Type B pancreatic cell (in vitro differentiated cells): Measurements from ENCODE around the gene CHD5. TPM values are rescaled to one million over a fixed set of nuclear protein-coding genes. Genes with fewer than 3 reads are reported as not detected.
A peak's percentile ranks its signal among the peaks of the same experiment; 100 is the strongest.

ENCODE experiments used
- DNase-seq: peaks from one replicate; pipeline ENCODE4 v3.0.0; 2021; ENCODE audit warnings: mixed read lengths; ENCODE audit not compliant: unreplicated experiment; ENCODE audit errors: extremely low spot score
- H3K27ac Mint-ChIP-seq: 2 replicates; pipeline ENCODE4 v1.8.0; 2021; ENCODE audit warnings: mild to moderate bottlenecking, mixed read lengths
- H3K27me3 Mint-ChIP-seq: 2 replicates; pipeline ENCODE4 v1.8.0; 2021; ENCODE audit warnings: mixed read lengths
- H3K36me3 Mint-ChIP-seq: 2 replicates; pipeline ENCODE4 v1.8.0; 2021; ENCODE audit warnings: mixed read lengths
- H3K4me1 Mint-ChIP-seq: one replicate; pipeline ENCODE4 v1.8.0; 2021; ENCODE audit warnings: mixed read lengths; ENCODE audit not compliant: unreplicated experiment
- H3K4me3 Mint-ChIP-seq: 2 replicates; pipeline ENCODE4 v1.8.0; 2021; ENCODE audit warnings: mild to moderate bottlenecking, mixed read lengths
- H3K9me3 Mint-ChIP-seq: 2 replicates; pipeline ENCODE4 v1.8.0; 2021; ENCODE audit warnings: mixed read lengths
- CTCF ChIP-seq: fragments of 200-600 bp; sonication (generic); conservative IDR thresholded peaks from 2 replicates; pipeline ENCODE4 v1.5.0; 2021; ENCODE audit warnings: antibody characterized with exemption, mild to moderate bottlenecking
- long read RNA-seq: library from polyadenylated mRNA; unstranded; transcript quantifications from one replicate; pipeline ENCODE4 v2.0.0, GENCODE V29; 2020
- total RNA-seq: library from RNA; stranded (reverse); gene quantifications from 2 replicates; pipeline ENCODE4 v1.2.1, GENCODE V29; 2021; ENCODE audit warnings: low replicate concordance

The CHD5 gene
- total RNA-seq = 0.70 and 3.0 TPM in 2 replicates
- long read RNA-seq, partial matches to known transcripts = 0 of 1 reads
- long read RNA-seq, other reads (novel, unspliced or antisense) = 1 of 1 reads

- Mint-ChIP-seq H3K27me3 (peaks cover 38% of the 10 kb centered on the region), H3K27ac (no peak within 1 kb of the TSS), H3K4me1 (peaks cover 8% of the 10 kb centered on the region), H3K9me3 (no peaks in the 10 kb centered on the region), H3K36me3 (peaks cover 12% of the 10 kb centered on the region), H3K4me3 (peak within 1 kb of the TSS; percentile 77)
- DNase-seq = no peak
- peak; percentile 44 for TF ChIP-seq CTCF
Measured at GRCh38 chr1:6180268-6180706, at the start of gene CHD5. TSS of gene CHD5 (minus strand) at chr1:6180321. CDS start at chr1:6180023, 298 bp downstream.

DNA sequence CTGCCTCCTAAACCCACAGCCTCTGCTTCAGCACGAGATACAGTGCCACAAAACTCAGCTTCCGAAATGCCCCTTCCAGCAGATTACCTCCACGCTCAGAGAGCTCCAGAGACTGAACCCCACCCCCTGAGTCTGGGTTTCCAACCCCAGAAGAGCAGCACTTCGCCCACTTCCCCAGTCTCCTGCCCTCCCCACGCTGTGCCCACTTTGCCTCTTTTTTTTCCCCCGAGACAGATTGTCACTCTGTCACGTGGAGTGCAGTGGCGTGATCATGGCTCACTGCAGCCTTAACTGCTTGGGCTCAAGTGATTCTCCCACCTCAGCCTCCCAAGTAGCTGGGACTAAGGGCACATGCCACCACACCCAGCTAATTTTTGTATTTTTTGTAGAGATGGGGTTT, 45.5 kb upstream of the CHD5 start:
- H3K9me3 Mint-ChIP-seq = no peaks in the 10 kb centered on the region
- peaks cover 18% of the 10 kb centered on the region for H3K36me3 Mint-ChIP-seq

DNA sequence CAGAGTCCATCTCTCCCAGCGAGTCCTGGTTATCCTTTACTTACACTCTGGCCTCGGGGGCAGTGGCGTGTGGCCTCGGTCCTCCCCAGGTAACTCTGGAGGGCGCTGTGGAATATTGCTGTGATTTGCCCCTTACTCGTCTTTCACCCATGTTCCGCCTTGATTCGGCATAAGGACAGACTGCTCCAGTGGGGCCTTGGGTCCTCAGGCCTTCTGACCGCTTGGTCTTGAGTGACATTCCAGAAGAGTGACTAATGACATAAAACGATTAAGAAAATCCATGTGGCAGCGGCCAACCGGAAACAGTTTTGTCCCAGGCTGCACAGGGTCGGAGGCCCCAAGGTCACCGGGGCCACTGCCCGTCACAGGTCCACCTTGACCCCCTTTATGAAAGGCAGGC, 44.6 kb upstream of the CHD5 start:
- H3K27ac Mint-ChIP-seq = no peak overlapping the region
- H3K4me3 Mint-ChIP-seq = no peak overlapping the region
- H3K27me3 Mint-ChIP-seq = no peaks in the 10 kb centered on the region
- no peaks in the 10 kb centered on the region for H3K9me3 Mint-ChIP-seq
- TF ChIP-seq CTCF = no peak
- peaks cover 18% of the 10 kb centered on the region for H3K36me3 Mint-ChIP-seq
- DNase-seq = no peak
- H3K4me1 Mint-ChIP-seq = peaks cover 9% of the 10 kb centered on the region

More for the DNA sequence above, 45.5 kb upstream of the CHD5 start:
- DNase-seq = no peak
- Mint-ChIP-seq H3K27ac (no peak overlapping the region), H3K4me1 (peaks cover 2% of the 10 kb centered on the region), H3K27me3 (no peaks in the 10 kb centered on the region), H3K4me3 (no peak overlapping the region)
- TF ChIP-seq CTCF = no peak

- Mint-ChIP-seq H3K4me3 (no peak overlapping the region), H3K9me3 (no peaks in the 10 kb centered on the region), H3K36me3 (peaks cover 18% of the 10 kb centered on the region), H3K27ac (no peak overlapping the region), H3K27me3 (no peaks in the 10 kb centered on the region), H3K4me1 (peaks cover 9% of the 10 kb centered on the region)
- TF ChIP-seq CTCF = no peak
- no peak for DNase-seq
Measured at GRCh38 chr1:6223617-6224016, 43.5 kb upstream of the CHD5 start.

- Mint-ChIP-seq H3K27ac (no peak overlapping the region), H3K4me3 (no peak overlapping the region), H3K4me1 (peaks cover 9% of the 10 kb centered on the region), H3K36me3 (peaks cover 18% of the 10 kb centered on the region), H3K9me3 (no peaks in the 10 kb centered on the region), H3K27me3 (no peaks in the 10 kb centered on the region)
- TF ChIP-seq CTCF = no peak
- DNase-seq = no peak
Measured at GRCh38 chr1:6222636-6223035, 42.5 kb upstream of the CHD5 start.
